Measurements from ENCODE around the gene MLPH.

MLPH gene

GRCh38 chr2:237486819-237487448 lies at the start of gene MLPH:
TSS of gene MLPH (plus strand) at chr2:237487251. CDS start at chr2:237493427, 6,176 bp downstream.
- no peak within 1 kb of the TSS for H3K27ac Mint-ChIP-seq
- peaks cover 11% of the 10 kb centered on the region for H3K9me3 Mint-ChIP-seq
- intact Hi-C loops (cut with micrococcal nuclease), result no loop called here
- peaks cover 78% of the 10 kb centered on the region for H3K27me3 Mint-ChIP-seq
- H3K4me3 Mint-ChIP-seq, result no peak within 1 kb of the TSS
- H3K4me1 Mint-ChIP-seq (ENCODE audit: low read depth), result peaks cover 21% of the 10 kb centered on the region
- H3K36me3 Mint-ChIP-seq (ENCODE audit: low read depth), result no peaks in the 10 kb centered on the region

GRCh38 chr2:237437566-237437965 lies 49.5 kb upstream of the MLPH start:
- peaks cover 15% of the 10 kb centered on the region for H3K4me1 Mint-ChIP-seq (ENCODE audit: low read depth)
- no peaks in the 10 kb centered on the region for H3K36me3 Mint-ChIP-seq (ENCODE audit: low read depth)
- H3K4me3 Mint-ChIP-seq, result no peak overlapping the region
- H3K9me3 Mint-ChIP-seq, result no peaks in the 10 kb centered on the region
- H3K27ac Mint-ChIP-seq, result no peak overlapping the region
- H3K27me3 Mint-ChIP-seq, result peaks cover 24% of the 10 kb centered on the region
- intact Hi-C loops (cut with micrococcal nuclease), result no loop called here

- Mint-ChIP-seq H3K36me3 (ENCODE audit: low read depth) (no peaks in the 10 kb centered on the region), H3K27ac (no peak overlapping the region), H3K27me3 (peaks cover 22% of the 10 kb centered on the region), H3K4me1 (ENCODE audit: low read depth) (peaks cover 15% of the 10 kb centered on the region), H3K4me3 (no peak overlapping the region), H3K9me3 (no peaks in the 10 kb centered on the region)
- intact Hi-C loops (cut with micrococcal nuclease), result no loop called here
Measured at GRCh38 chr2:237438080-237438940, 48.7 kb upstream of the MLPH start.

GRCh38 chr2:237440819-237441281 lies 46.2 kb upstream of the MLPH start:
- intact Hi-C loops (cut with micrococcal nuclease), result no loop called here
- no peaks in the 10 kb centered on the region for H3K4me1 Mint-ChIP-seq (ENCODE audit: low read depth)
- H3K9me3 Mint-ChIP-seq, result no peaks in the 10 kb centered on the region
- no peak overlapping the region for H3K27ac Mint-ChIP-seq
- H3K4me3 Mint-ChIP-seq, result no peak overlapping the region
- no peaks in the 10 kb centered on the region for H3K36me3 Mint-ChIP-seq (ENCODE audit: low read depth)
- peaks cover 6% of the 10 kb centered on the region for H3K27me3 Mint-ChIP-seq

GRCh38 chr2:237441605-237442274 lies 45.3 kb upstream of the MLPH start:
- H3K9me3 Mint-ChIP-seq, result no peaks in the 10 kb centered on the region
- no peaks in the 10 kb centered on the region for H3K4me1 Mint-ChIP-seq (ENCODE audit: low read depth)
- no peak overlapping the region for H3K27ac Mint-ChIP-seq
- no peak overlapping the region for H3K4me3 Mint-ChIP-seq
- peaks cover 6% of the 10 kb centered on the region for H3K27me3 Mint-ChIP-seq
- no peaks in the 10 kb centered on the region for H3K36me3 Mint-ChIP-seq (ENCODE audit: low read depth)
- intact Hi-C loops (cut with micrococcal nuclease), result no loop called here

GRCh38 chr2:237444071-237444470 lies 43.0 kb upstream of the MLPH start:
- Mint-ChIP-seq H3K4me3 (no peak overlapping the region), H3K9me3 (no peaks in the 10 kb centered on the region), H3K36me3 (ENCODE audit: low read depth) (no peaks in the 10 kb centered on the region), H3K27ac (no peak overlapping the region), H3K27me3 (peaks cover 14% of the 10 kb centered on the region), H3K4me1 (ENCODE audit: low read depth) (peaks cover 3% of the 10 kb centered on the region)
- intact Hi-C loops (cut with micrococcal nuclease), result no loop called here

- Mint-ChIP-seq H3K36me3 (ENCODE audit: low read depth) (no peaks in the 10 kb centered on the region), H3K27ac (no peak overlapping the region), H3K4me3 (no peak overlapping the region), H3K4me1 (ENCODE audit: low read depth) (peaks cover 9% of the 10 kb centered on the region), H3K9me3 (no peaks in the 10 kb centered on the region), H3K27me3 (peaks cover 16% of the 10 kb centered on the region)
- intact Hi-C loops (cut with micrococcal nuclease), result no loop called here
Measured at GRCh38 chr2:237445611-237446337, 41.3 kb upstream of the MLPH start.

- Mint-ChIP-seq H3K9me3 (no peaks in the 10 kb centered on the region), H3K36me3 (ENCODE audit: low read depth) (no peaks in the 10 kb centered on the region), H3K27me3 (peaks cover 15% of the 10 kb centered on the region), H3K27ac (no peak overlapping the region), H3K4me1 (ENCODE audit: low read depth) (peaks cover 9% of the 10 kb centered on the region), H3K4me3 (no peak overlapping the region)
- intact Hi-C loops (cut with micrococcal nuclease), result no loop called here
Measured at GRCh38 chr2:237446338-237446665, 40.7 kb upstream of the MLPH start.

GRCh38 chr2:237447496-237447895 lies 39.6 kb upstream of the MLPH start:
- H3K27ac Mint-ChIP-seq, result no peak overlapping the region
- intact Hi-C loops (cut with micrococcal nuclease), result no loop called here
- no peak overlapping the region for H3K4me3 Mint-ChIP-seq
- H3K4me1 Mint-ChIP-seq (ENCODE audit: low read depth), result peaks cover 9% of the 10 kb centered on the region
- no peaks in the 10 kb centered on the region for H3K9me3 Mint-ChIP-seq
- peaks cover 13% of the 10 kb centered on the region for H3K27me3 Mint-ChIP-seq
- H3K36me3 Mint-ChIP-seq (ENCODE audit: low read depth), result no peaks in the 10 kb centered on the region

GRCh38 chr2:237448171-237448570 lies 38.9 kb upstream of the MLPH start:
- peaks cover 13% of the 10 kb centered on the region for H3K27me3 Mint-ChIP-seq
- peaks cover 9% of the 10 kb centered on the region for H3K4me1 Mint-ChIP-seq (ENCODE audit: low read depth)
- H3K4me3 Mint-ChIP-seq, result no peak overlapping the region
- intact Hi-C loops (cut with micrococcal nuclease), result no loop called here
- no peak overlapping the region for H3K27ac Mint-ChIP-seq
- no peaks in the 10 kb centered on the region for H3K36me3 Mint-ChIP-seq (ENCODE audit: low read depth)
- no peaks in the 10 kb centered on the region for H3K9me3 Mint-ChIP-seq

- peaks cover 9% of the 10 kb centered on the region for H3K4me1 Mint-ChIP-seq (ENCODE audit: low read depth)
- H3K27me3 Mint-ChIP-seq, result peaks cover 13% of the 10 kb centered on the region
- intact Hi-C loops (cut with micrococcal nuclease), result no loop called here
- no peak overlapping the region for H3K4me3 Mint-ChIP-seq
- H3K27ac Mint-ChIP-seq, result no peak overlapping the region
- H3K9me3 Mint-ChIP-seq, result no peaks in the 10 kb centered on the region
- H3K36me3 Mint-ChIP-seq (ENCODE audit: low read depth), result no peaks in the 10 kb centered on the region
Measured at GRCh38 chr2:237448626-237449025, 38.4 kb upstream of the MLPH start.

- Mint-ChIP-seq H3K9me3 (no peaks in the 10 kb centered on the region), H3K27me3 (peaks cover 13% of the 10 kb centered on the region), H3K4me1 (ENCODE audit: low read depth) (peaks cover 9% of the 10 kb centered on the region), H3K4me3 (no peak overlapping the region), H3K27ac (no peak overlapping the region), H3K36me3 (ENCODE audit: low read depth) (no peaks in the 10 kb centered on the region)
- intact Hi-C loops (cut with micrococcal nuclease), result no loop called here
Measured at GRCh38 chr2:237449193-237449881, 37.7 kb upstream of the MLPH start.

GRCh38 chr2:237450108-237450507 lies 36.9 kb upstream of the MLPH start:
- intact Hi-C loops (cut with micrococcal nuclease), result no loop called here
- H3K27ac Mint-ChIP-seq, result no peak overlapping the region
- peaks cover 9% of the 10 kb centered on the region for H3K4me1 Mint-ChIP-seq (ENCODE audit: low read depth)
- no peaks in the 10 kb centered on the region for H3K36me3 Mint-ChIP-seq (ENCODE audit: low read depth)
- no peak overlapping the region for H3K4me3 Mint-ChIP-seq
- H3K9me3 Mint-ChIP-seq, result no peaks in the 10 kb centered on the region
- H3K27me3 Mint-ChIP-seq, result peaks cover 13% of the 10 kb centered on the region

Measured in dendritic cell treated with granulocyte-macrophage colony-stimulating factor and Interleukin-4, amounts not matched to agents 40 ng/mL and 50 ng/mL, for 4 days (primary cell).